Measurements from ENCODE around the gene WDR73.

WDR73 gene

GRCh38 chr15:84633311-84634227 lies 20.5 kb downstream of the WDR73 start:
- Mint-ChIP-seq H3K27ac (no peak overlapping the region), H3K4me3 (peak overlapping the region; percentile 94), H3K9me3 (no peaks in the 10 kb centered on the region), H3K36me3 (ENCODE audit: low read depth) (peaks cover 32% of the 10 kb centered on the region), H3K27me3 (ENCODE audit: low read depth, poor library complexity) (peaks cover 34% of the 10 kb centered on the region), H3K4me1 (peaks cover 36% of the 10 kb centered on the region)
- DNase-seq = peak; percentile 72
- no peak for TF ChIP-seq CTCF (IDR thresholded peaks at IDR 0.05)

- Mint-ChIP-seq H3K27me3 (ENCODE audit: low read depth, poor library complexity) (peaks cover 34% of the 10 kb centered on the region), H3K4me1 (peaks cover 31% of the 10 kb centered on the region), H3K9me3 (no peaks in the 10 kb centered on the region), H3K36me3 (ENCODE audit: low read depth) (peaks cover 27% of the 10 kb centered on the region), H3K27ac (no peak overlapping the region), H3K4me3 (peak overlapping the region; percentile 94)
- DNase-seq = no peak
- TF ChIP-seq CTCF (IDR thresholded peaks at IDR 0.05) = no peak
Measured at GRCh38 chr15:84631706-84632272, 22.3 kb downstream of the WDR73 start.

GRCh38 chr15:84629033-84629432 lies 25.1 kb downstream of the WDR73 start:
- Mint-ChIP-seq H3K27ac (peak overlapping the region; percentile 77), H3K4me3 (no peak overlapping the region), H3K27me3 (ENCODE audit: low read depth, poor library complexity) (peaks cover 17% of the 10 kb centered on the region), H3K4me1 (peaks cover 19% of the 10 kb centered on the region), H3K9me3 (peaks cover 17% of the 10 kb centered on the region), H3K36me3 (ENCODE audit: low read depth) (peaks cover 34% of the 10 kb centered on the region)
- DNase-seq = no peak
- TF ChIP-seq CTCF (IDR thresholded peaks at IDR 0.05) = no peak

- Mint-ChIP-seq H3K4me1 (no peaks in the 10 kb centered on the region), H3K4me3 (no peak overlapping the region), H3K9me3 (peaks cover 56% of the 10 kb centered on the region), H3K36me3 (ENCODE audit: low read depth) (peaks cover 73% of the 10 kb centered on the region), H3K27ac (peak overlapping the region; percentile 46), H3K27me3 (ENCODE audit: low read depth, poor library complexity) (peaks cover 10% of the 10 kb centered on the region)
- TF ChIP-seq CTCF (IDR thresholded peaks at IDR 0.05) = no peak
- no peak for DNase-seq
Measured at GRCh38 chr15:84625123-84625522, 29.0 kb downstream of the WDR73 start.

- H3K36me3 Mint-ChIP-seq (ENCODE audit: low read depth) = peaks cover 80% of the 10 kb centered on the region
- peak overlapping the region; percentile 69 for H3K27ac Mint-ChIP-seq
- H3K4me3 Mint-ChIP-seq = no peak overlapping the region
- H3K4me1 Mint-ChIP-seq = no peaks in the 10 kb centered on the region
- H3K27me3 Mint-ChIP-seq (ENCODE audit: low read depth, poor library complexity) = peaks cover 10% of the 10 kb centered on the region
- TF ChIP-seq CTCF (IDR thresholded peaks at IDR 0.05) = no peak
- no peak for DNase-seq
- H3K9me3 Mint-ChIP-seq = peaks cover 64% of the 10 kb centered on the region
Measured at GRCh38 chr15:84624359-84624758, 29.7 kb downstream of the WDR73 start.
